Measurements from ENCODE around the gene TMEM80. TPM values are rescaled to one million over a fixed set of nuclear protein-coding genes. Genes with fewer than 3 reads are reported as not detected.
A peak's percentile ranks its signal among the peaks of the same experiment; 100 is the strongest.

TMEM80 gene
- total and polyA plus RNA-seq, 9 of the 15 experiments (the other 6 are each of a cell fraction or from before 2014, with no cell fraction given) = 5.1 to 30.1 (median 12.4) TPM

- TF ChIP-seq PTTG1 (tag; IDR thresholded peaks at IDR 0.05; ENCODE audit: low read depth) (no peak), GTF2A2 (tag; IDR thresholded peaks at IDR 0.05) (no peak), REST (IDR thresholded peaks at IDR 0.05; ENCODE audit: borderline replicate concordance) (no peak), REST (CRISPR knock-in tag; IDR thresholded peaks at IDR 0.05; ENCODE audit: low read depth) (no peak), ETV5 (CRISPR knock-in tag; IDR thresholded peaks at IDR 0.05; ENCODE audit: low read depth) (no peak), ZNF395 (CRISPR knock-in tag; IDR thresholded peaks at IDR 0.05) (no peak), SIN3A (IDR thresholded peaks at IDR 0.05; ENCODE audit: borderline replicate concordance in 2 of 2, control insufficient read depth in 1 of 2, low read depth in 2 of 2, low read length in 2 of 2) (0 out of 4 replicates have a peak, but pooled peaks of 1 of the 2 experiments have one; percentile 9), RBBP5 (IDR thresholded peaks at IDR 0.05; ENCODE audit: borderline replicate concordance, insufficient read depth, low read length, poor library complexity, severe bottlenecking) (no peak), CBFA2T2 (conservative IDR thresholded peaks at IDR 0.05) (peak; percentile 37), ZNF518B (CRISPR knock-in tag; IDR thresholded peaks at IDR 0.05) (no peak), SMARCB1 (IDR thresholded peaks at IDR 0.05; ENCODE audit: insufficient read length, low read depth) (no peak), ZNF282 (CRISPR knock-in tag; IDR thresholded peaks at IDR 0.05) (no peak)
Measured at GRCh38 chr11:693887-694562, 1.6 kb upstream of the TMEM80 start (continued).
